HG02943 (cell line): Measurements from ENCODE around the gene GRAMD4.

Source experiments
- ATAC-seq: cut with Tn5 transposase; IDR thresholded peaks from one replicate; pipeline ENCODE4 v1.9.1; 2021; ENCODE audit warnings: mild to moderate bottlenecking, low read depth, moderate library complexity; ENCODE audit not compliant: unreplicated experiment

The GRAMD4 gene, protein sequence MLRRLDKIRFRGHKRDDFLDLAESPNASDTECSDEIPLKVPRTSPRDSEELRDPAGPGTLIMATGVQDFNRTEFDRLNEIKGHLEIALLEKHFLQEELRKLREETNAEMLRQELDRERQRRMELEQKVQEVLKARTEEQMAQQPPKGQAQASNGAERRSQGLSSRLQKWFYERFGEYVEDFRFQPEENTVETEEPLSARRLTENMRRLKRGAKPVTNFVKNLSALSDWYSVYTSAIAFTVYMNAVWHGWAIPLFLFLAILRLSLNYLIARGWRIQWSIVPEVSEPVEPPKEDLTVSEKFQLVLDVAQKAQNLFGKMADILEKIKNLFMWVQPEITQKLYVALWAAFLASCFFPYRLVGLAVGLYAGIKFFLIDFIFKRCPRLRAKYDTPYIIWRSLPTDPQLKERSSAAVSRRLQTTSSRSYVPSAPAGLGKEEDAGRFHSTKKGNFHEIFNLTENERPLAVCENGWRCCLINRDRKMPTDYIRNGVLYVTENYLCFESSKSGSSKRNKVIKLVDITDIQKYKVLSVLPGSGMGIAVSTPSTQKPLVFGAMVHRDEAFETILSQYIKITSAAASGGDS

DNA sequence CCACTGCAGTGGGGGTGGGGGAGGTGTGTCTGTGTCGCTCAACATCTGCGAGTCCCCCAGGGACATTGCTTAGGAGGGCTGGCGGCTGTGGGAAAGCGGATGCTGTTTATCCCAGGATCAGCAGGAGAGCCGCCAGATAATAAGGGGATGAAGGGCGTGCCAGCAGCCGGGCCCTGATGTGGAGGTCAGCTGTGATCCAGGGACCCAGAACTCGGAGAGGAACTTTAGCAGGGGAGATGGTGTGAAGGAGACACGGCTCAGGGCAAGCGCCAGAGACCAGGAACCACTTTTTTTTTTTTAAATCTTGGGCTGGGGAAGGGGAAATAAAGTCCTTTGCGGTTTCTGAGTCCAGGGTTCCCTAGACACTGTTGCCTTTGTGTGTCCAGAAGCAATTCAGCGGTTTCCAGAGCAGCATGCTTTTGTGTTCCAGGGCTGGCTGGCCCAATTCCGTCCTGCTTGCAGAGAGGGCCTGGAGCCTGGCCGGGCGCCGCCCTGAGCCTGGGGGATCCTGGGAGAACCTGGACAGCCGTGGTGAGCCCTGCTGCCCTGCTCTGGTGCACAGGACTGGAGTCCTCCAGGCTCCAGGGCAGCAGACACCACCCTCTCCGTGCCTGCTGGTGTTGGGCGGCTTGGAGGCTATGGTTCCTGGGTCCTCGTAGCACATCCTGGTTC lies at the start of gene GRAMD4:
Gene GRAMD4 (plus strand): TSS at position 557 of the 672 bp plus-strand sequence. CDS start 6,414 bp downstream, outside the sequence.
- ATAC-seq: no peak

DNA sequence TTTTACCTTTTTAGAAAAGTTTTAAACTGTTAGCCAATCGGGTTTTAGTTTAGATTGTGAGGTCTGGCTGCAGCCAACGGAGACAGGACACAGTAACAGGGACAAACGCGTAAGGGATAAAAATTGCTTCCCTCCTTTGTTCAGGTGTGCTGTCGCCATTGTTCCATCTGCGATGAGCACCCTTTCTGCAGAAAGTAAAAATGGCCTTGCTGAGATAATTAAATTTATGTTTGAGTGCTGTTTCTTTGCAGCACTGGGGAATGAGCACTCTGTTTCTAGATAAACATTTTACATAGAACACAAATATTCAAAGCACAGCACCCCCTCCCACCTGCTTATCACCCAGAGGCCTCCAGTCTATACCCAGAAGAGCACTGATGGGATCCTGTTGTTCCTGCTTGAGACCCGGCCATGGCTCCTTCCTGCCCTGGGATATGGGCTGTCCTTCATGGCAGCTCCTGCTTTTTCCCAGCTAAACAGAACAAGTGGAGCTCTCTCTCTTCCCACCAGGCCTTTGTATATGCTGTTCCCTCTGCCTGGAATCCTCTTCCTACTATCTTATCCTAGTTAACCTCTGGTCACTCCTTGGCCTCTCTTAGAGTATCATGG lies 48.4 kb upstream of the GRAMD4 start:
- no peak for ATAC-seq

DNA sequence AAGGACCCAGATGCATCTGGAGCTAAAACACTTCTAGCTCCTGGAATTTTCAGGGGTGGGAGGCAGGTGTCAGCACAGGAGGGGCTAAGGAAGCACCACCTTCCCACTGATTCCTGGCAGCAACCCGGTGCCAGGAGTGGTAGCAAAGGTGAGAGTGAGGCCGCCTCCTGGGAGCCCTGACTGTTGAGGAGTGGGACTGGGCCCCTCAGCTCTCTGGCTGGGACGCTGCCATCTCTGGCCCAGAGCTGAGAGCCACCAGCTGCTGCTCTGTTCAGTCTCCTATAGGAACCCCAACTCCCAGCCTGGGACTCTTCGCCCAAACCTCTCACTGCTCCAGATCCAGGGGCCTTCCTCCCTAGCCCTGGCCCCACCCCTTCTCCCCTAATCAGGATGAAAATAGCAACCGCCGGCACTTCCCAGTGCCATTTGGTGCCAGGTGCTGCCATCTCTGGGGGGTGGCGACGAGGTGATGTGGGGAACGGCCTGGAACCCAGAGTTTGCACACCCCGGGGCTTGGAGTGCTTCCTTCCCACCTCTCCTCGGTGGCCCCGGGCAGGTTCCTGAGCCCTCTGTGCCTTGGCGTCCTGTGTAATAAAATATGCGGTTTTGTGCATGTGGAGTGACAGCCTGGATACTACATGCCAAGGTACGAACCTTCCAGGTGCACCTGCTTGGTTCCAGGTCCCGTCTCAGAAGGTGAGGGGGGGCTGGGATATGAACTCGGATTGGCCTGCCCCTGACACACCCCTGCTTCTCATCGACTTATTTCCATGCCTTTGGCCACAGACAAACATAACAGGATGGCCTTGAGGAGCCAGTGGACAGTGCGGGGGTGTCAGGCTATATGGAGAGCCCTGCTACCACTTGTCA lies 47.0 kb upstream of the GRAMD4 start:
- ATAC-seq: no peak

DNA sequence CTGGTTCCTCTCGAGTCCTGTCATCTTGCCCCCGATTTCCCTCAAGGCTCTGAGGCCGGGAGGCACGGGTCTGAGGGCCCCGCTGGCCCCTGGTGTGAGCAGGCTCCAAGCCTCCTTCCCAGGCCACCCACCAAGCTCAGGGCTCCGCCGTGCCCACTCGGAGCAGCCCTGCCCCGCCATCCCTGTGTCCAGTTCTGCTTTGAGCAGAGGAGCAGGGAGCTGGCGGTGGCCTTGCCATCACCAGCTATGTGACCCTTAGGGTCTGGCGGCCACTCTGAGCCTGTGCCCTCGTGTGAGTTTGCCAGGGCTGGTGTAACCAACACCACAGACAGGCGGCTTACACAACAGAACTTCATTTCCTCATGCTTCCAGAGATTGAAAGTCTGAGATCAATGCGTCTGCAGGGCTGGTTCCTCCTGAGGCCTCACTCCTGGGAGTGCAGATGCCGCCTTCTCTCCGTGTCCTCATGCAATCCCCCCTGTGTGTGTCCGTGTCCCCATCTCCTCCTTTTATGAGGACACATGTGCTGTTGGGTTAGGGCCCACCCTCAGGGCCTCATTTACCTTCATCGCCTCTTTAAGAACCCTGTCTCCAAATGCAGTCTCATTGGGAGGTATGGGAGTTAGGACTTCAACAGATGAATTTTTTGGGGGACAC lies 46.3 kb upstream of the GRAMD4 start:
- no peak for ATAC-seq

DNA sequence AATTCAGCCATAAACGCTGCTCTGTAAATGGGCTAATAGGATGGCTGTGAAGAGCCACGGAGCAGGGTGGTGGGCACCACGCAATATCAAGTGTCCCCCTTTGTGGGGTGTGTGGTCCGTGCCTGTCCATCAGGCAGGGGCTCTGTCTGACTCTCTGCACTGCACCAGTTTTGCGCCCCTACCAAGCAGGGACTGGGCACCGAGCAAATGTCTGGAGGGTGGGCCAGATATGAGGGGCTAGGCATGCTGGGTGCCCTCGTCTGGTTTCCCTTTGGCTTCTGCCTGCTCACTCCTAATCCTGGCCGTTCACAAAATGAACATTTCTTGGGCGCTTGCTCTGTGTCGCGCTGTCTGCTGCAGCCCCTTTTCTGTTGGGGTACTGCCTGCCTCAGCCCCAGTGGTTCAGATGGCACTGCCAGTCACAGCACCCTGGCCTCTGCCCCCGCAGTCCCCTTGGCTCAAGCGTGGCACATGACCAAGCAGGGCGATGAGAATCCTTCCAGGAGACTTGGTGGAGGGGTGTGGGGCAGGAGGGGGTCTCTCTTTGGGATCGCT lies 45.7 kb upstream of the GRAMD4 start:
- no peak for ATAC-seq

DNA sequence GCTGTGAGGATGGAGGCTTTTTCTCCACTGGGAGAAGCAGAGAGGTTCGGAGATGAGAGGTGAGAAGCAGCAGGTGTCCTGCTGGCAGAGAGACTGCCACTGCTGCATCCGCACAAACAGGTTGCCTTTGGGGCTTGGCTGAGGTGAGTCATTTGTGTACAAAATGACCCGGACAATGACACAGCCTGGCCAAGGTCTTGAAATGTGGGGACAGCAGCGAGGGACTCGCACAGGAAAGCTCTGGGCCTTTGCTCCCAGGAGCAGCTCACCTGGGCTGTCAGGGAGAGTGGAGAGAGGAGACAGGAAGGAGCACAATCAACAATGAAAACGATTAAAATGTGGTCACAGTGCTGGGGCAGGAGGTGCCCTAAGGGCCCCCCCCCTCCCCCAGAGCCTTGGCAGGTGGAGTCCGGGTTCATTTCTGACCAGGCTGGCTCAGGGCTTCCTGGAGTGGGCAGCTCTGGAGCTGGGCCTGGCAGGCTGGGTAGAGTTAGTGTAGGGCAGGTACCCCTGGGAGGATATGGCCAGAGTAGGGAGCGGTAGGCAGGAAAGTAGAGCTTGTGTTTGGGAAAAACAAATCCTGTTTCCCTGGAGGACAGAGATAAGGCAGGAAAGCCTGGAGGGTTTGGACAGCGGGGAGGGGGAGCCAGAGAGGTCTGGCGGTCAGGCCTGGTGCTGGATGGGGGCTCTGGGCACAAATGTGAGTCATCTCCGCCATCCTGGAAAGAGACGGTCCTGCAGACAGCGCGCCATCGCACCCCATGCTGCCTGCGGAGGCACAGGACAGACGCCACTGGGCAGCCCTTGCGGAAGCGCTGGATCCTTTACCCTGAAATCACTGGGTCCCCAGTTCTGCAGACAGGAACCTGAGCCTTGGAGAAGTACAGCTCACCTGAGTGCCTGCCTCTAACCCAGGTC lies 44.9 kb upstream of the GRAMD4 start:
- ATAC-seq: no peak

DNA sequence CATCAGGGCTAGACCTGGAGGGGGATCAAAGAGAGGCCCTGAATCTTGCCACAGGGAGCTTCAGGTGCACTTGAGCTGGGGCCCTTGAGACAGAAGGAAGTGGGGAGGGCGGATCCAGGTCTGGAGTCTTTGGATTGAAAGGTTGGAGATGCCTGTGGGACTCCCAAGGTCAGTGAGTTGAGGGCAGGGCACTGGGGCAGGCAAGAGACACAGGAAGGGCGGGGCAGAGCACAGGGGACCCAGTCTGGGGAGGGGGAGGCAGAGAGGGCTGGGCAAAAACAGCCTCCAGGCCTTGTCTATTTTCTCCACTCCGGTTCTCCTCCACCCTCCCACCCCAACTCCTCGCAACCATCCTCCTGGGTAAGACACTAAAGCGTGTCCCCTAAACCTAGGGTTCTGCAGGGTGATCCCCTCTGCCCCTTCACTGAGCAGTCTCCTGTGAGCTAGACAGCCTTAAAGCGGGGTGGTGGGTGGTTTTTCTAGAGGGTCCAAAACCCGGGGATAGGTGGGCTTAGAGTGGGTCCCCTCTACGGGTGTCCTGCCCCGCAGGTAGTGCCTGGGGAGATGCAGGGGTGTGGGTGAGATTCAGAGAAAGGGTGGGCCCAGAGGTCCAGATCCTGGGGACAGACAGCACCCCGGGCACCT lies 44.2 kb upstream of the GRAMD4 start:
- no peak for ATAC-seq

DNA sequence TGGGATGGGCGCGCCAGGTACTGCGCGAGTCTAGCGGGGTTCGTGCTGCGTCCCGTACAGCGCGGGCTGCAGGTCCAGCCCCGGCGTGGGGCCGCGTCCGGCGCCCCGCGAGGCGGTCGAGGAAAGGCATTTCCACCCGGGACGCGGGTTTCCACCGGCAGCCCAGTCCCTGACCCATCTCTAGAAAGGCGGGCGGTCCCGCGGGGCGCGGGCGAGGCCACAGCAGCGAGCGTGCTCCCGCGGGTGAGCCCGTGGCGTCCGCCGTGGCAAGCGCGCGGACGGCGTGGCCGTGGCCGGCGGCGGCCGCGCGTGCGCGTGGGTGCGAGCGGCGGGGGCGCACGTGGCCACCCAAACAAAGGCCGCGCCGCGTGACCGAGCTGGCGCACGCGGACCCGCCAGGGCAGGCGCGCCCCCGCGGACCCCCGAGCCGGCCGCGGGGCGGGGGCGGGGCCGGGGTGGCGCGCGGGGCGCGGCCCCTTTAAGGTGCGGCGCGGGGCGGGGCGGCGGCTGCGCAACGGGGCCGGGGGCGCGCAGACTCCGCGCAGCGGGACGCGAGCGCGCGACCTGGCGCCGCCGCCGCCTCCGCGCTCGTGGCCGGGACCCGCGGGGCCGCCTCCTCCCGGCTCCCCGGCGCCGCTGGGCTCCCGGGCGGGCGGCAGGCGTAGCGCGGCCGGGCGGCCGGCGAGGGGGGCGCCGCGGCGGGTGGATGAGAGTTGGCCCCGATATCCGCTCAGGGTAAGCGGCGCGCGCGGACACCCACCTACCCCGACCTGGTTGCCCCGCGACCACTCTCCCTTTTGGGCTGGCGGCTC lies 43.4 kb upstream of the GRAMD4 start:
- ATAC-seq: no peak

DNA sequence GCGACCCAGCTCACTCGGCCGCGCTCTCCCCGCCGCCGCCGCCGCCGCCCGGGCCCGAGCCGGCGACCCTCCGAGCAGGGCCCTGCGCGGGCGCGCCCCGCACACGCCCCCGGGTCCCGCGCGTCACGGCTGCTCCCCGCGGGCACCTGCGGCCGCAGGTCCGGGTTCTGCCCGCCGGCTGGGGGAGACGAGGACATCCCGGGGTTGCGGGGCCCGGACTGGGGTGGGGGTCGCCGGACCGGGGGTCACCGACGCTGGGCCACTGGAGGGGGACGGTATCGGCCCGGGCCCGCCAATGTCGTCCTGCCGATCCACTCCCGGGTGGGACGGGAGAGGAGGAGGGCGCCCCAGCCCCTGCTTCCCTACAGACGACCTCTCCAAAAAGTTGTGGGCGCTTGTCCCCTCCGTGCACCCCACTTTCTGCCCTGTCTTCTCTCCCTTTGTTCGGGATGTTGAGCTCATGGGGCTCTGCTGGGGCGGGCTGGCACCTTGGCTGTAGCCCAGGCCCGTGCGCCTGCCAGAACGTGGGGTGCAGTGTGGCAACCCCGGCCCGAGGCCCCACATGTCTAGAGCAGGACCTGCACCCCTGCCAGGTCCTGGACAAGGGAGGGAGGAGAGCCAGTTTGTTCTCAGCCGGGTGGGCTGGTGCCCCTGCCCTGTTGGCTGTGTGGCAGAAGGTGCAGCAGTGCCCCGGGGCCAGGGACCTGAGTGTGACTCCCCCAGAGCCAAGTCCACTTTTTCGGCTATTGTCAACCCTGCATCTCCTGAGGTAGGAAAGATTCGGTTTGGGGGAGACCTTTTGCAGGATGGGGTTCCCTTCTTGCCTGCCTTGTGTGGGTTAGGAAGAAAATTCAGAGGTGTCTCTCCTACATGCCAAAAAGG lies 42.6 kb upstream of the GRAMD4 start:
- no peak for ATAC-seq

DNA sequence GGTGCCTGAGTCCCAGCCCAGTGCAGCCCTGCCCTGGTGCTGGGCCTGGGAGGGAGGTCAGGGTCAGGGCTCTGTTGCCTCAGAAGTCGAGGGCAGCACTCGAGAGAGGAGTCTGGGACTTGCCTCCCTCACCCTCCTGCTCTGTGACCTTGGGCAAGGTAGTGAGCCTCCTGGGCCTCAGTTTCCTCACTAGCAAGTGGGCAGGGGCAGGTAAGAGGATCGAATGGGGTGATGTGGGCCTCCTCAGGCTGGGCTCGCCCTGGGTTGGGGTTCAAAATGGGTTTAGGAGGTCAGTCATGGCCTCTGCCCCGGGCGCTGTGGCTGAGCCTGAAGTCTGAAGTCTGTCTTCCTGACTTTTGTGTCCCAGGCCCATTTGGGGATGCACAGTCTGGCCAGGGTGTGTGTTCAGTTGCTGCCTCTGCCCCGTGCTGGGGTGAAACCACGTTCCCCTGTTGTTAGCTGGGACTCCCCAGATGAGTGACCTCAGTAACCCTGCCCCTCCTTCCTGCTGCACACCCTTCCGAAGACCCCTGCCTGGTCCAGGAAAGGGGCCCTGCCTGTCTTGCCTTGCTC lies 41.8 kb upstream of the GRAMD4 start:
- ATAC-seq: no peak

DNA sequence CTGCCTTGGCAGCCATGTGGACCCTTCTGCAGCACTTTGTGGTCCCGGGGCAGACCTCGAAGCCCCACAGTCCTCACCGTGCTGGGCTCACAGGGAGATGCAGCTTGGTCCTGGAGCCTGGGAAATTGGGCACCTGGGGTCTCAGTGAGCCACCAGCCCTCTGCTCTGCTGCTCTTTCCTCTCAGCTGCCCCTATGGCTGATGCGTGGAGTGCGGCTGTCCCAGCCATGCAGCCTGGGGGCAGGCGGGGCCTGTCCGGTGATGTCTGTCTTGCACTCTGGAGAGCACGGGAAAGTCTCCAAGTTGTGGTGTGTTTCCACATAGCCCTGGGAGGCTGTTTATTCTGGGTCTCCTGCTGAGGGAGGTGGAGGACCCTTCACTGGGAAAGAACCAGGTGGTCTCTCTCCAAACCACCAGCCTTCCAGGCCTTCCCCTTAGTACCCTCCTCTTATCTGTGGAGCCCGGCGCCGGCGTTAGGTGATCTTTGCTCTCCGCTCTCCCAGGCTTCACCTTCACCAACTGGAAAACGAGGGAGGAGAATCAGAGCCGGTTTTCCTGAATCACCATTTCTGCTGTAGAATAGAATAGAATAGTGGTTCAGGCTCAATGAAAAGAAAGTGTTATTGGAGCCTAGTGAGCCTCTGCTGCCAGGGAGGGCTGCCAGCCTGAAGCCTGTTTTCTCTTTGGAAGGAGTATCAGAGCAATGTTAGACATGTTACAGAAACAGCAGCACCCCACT lies 41.2 kb upstream of the GRAMD4 start:
- no peak for ATAC-seq

DNA sequence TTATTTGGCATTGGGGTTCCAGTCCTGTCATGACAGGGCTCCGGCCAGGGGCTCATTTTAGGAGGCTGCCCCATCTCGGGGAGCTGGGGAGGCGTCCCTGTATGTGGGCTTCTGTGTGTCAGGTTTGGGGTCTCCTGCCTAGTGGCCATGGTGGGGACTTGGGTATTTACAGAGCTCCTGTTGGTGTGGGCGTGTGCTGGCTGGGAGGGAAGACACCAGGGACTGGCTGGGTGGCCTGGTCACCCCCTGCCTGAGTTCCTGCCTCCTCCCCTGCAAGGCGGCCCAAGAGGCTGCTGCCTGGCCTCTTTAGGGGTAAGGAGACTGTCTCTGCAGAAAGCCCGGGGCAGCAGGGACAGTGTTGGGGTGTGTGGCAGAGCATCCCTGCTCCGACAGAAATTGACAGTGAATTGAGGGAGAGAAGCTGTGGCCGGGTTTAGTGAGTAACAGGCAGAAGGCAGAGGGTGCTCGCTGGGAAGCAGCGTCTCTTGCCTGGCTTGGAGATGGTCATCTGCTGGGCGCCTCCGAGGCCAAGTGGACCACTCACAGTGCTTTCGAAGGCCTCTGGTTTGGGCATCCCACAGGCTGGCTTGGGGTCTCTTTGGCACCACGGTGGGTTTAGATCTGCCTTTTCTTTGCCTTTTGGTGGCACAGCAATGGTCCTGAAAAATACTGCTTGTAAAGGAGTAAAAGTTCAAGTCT lies 40.3 kb upstream of the GRAMD4 start:
- ATAC-seq: no peak

DNA sequence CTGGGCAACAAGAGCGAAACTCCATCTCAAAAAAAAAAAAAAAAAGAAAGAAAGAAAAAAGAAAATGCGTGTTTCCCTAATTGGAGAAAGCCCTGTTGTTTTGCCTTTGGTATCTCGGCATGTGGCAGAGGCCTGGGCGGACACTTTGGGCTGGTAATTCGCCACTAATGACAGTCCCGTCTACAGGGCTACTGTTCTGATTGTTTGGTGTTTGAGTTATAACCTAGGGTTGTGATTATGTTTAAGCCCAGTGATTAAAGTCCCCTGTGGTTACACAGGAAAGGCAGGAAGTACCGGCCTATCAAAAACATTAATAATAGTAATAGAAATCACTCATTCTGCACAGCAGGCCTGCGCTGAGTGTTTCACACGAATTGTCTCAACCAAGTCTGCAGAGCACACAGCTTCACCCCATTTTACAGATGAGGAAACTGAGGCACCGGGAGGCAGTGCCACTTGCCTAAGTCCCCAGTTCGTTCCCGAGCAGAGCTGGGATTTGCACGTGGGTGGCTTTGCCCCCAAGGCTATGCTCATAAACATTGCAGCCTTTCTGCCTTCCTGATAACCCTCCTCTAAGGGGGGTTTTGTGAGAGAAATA lies 39.1 kb upstream of the GRAMD4 start:
- ATAC-seq: no peak

DNA sequence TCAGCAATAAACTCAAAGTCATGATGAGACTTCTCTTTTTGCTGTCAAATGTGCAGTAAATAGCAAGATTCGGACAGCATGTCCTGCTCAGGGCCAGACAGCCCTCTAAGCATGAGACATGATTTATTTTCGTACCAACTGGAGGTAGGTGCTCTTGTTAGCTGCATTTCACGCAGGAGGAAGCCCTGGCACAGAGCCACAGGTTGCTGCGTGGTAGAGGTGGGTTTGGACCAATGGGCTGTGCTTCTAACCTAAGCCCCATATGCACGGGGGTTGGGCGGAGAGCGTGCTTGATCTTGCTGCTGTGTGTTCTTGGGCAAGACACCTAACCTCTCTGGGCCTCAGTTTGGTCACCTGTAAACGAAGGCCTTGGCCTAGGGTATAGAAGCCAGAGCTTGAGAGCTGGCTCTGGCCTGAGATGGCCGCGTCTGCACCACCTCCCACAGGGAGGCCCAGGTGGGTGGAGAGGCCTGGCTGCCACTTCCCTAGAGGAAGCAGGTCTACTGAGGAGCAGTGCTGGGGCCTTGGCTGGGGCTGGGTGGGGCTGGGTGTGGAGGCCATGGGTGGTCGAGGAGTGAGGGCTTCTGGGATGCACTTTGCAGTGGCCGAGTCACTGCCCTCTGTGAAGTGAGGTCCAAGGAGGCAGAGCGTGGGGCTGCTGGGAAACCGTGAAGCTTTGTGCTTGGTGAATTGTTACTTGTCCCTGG lies 38.5 kb upstream of the GRAMD4 start:
- ATAC-seq: no peak
